HEK293 (cell line): ENCODE results near the gene TUBB4A.

Source experiments
- EGR2 ChIP-seq: fragments of 450-650 bp; formaldehyde crosslinking; IDR thresholded peaks from 2 replicates; pipeline ENCODE4 v1.5.1; 2016; ENCODE audit warnings: low read depth, missing biosample characterization, missing genetic modification characterization
- ZNF10 ChIP-seq: fragments of 450-650 bp; formaldehyde crosslinking; IDR thresholded peaks from 2 replicates; pipeline ENCODE4 v1.5.1; 2017; ENCODE audit warnings: missing biosample characterization, missing genetic modification characterization
- ZNF157 ChIP-seq: fragments of 450-650 bp; formaldehyde crosslinking; IDR thresholded peaks from 2 replicates; pipeline ENCODE4 v1.5.1; 2016; ENCODE audit warnings: missing biosample characterization, missing genetic modification characterization
- ZNF175 ChIP-seq: fragments of 450-650 bp; formaldehyde crosslinking; IDR thresholded peaks from 2 replicates; pipeline ENCODE4 v1.5.1; 2016; ENCODE audit warnings: missing biosample characterization, missing genetic modification characterization
- ZNF292 ChIP-seq: fragments of 450-650 bp; formaldehyde crosslinking; IDR thresholded peaks from 2 replicates; pipeline ENCODE4 v1.5.1; 2016; ENCODE audit warnings: low read depth, missing biosample characterization, missing genetic modification characterization, borderline replicate concordance
- ZNF530 ChIP-seq: fragments of 450-650 bp; formaldehyde crosslinking; IDR thresholded peaks from 2 replicates; pipeline ENCODE4 v1.5.1; 2016; ENCODE audit warnings: low read depth, missing biosample characterization, missing genetic modification characterization
- ZNF600 ChIP-seq: fragments of 450-650 bp; formaldehyde crosslinking; IDR thresholded peaks from 2 replicates; pipeline ENCODE4 v1.5.1; 2016; ENCODE audit warnings: missing biosample characterization, missing genetic modification characterization
- ZNF677 ChIP-seq: fragments of 450-650 bp; IDR thresholded peaks from 2 replicates; pipeline ENCODE4 v1.5.0; 2018; ENCODE audit warnings: missing biosample characterization, mild to moderate bottlenecking, missing genetic modification characterization, moderate library complexity
- ZSCAN18 ChIP-seq: fragments of 450-650 bp; formaldehyde crosslinking; IDR thresholded peaks from 2 replicates; pipeline ENCODE4 v1.5.1; 2016; ENCODE audit warnings: missing biosample characterization, missing genetic modification characterization
- ZSCAN4 ChIP-seq: fragments of 450-650 bp; formaldehyde crosslinking; IDR thresholded peaks from 2 replicates; pipeline ENCODE4 v1.5.1; 2017; ENCODE audit warnings: missing biosample characterization, missing genetic modification characterization
- TF ChIP-seq, protein P1 (sequence below): fragments of 450-650 bp; formaldehyde crosslinking; IDR thresholded peaks from 2 replicates; pipeline ENCODE4 v1.5.1; 2016; ENCODE audit warnings: missing biosample characterization, missing genetic modification characterization
- TF ChIP-seq, protein P2 (sequence below): fragments of 450-650 bp; formaldehyde crosslinking; IDR thresholded peaks from 2 replicates; pipeline ENCODE4 v1.5.1; 2016; ENCODE audit warnings: missing biosample characterization, missing genetic modification characterization
- TF ChIP-seq, protein P3 (sequence below): fragments of 450-650 bp; formaldehyde crosslinking; IDR thresholded peaks from 2 replicates; pipeline ENCODE4 v1.5.1; 2016; ENCODE audit warnings: missing biosample characterization, missing genetic modification characterization

DNA sequence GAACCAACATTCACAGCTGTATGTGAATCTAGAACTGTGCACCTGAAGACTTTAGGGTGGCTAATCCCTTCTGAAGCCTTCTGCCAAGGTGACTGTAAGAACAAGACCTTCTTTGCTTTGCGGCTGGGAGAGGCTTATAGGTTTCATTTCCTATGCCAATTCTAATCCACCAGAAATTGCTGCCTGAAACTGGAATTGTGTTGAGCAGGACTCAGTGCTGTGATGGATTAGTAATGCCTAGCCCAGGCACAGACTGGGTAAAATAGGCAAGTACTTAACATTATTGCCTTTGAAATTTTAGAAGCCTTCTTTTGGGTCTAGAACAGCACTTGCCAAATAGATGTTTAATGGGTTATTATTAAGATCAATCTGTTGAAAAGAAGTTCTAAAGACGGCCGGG lies 54.1 kb downstream of the TUBB4A start:
- TF ChIP-seq EGR2 = no peak
- TF ChIP-seq ZNF677 (tag by site-specific recombination) = no peak
- no peak for TF ChIP-seq ZNF600 (tag by site-specific recombination)
- TF ChIP-seq, protein P1, sequence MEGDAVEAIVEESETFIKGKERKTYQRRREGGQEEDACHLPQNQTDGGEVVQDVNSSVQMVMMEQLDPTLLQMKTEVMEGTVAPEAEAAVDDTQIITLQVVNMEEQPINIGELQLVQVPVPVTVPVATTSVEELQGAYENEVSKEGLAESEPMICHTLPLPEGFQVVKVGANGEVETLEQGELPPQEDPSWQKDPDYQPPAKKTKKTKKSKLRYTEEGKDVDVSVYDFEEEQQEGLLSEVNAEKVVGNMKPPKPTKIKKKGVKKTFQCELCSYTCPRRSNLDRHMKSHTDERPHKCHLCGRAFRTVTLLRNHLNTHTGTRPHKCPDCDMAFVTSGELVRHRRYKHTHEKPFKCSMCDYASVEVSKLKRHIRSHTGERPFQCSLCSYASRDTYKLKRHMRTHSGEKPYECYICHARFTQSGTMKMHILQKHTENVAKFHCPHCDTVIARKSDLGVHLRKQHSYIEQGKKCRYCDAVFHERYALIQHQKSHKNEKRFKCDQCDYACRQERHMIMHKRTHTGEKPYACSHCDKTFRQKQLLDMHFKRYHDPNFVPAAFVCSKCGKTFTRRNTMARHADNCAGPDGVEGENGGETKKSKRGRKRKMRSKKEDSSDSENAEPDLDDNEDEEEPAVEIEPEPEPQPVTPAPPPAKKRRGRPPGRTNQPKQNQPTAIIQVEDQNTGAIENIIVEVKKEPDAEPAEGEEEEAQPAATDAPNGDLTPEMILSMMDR (tag by site-specific recombination) = no peak
- TF ChIP-seq ZNF157 = no peak
- no peak for TF ChIP-seq ZNF10 (tag by site-specific recombination)
- TF ChIP-seq ZSCAN4 (tag by site-specific recombination) = no peak
- no peak for TF ChIP-seq ZNF175 (tag by site-specific recombination)
- TF ChIP-seq, protein P2, sequence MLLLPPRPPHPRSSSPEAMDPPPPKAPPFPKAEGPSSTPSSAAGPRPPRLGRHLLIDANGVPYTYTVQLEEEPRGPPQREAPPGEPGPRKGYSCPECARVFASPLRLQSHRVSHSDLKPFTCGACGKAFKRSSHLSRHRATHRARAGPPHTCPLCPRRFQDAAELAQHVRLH = no peak
- no peak for TF ChIP-seq ZSCAN18 (tag by site-specific recombination)
- TF ChIP-seq, protein P3, sequence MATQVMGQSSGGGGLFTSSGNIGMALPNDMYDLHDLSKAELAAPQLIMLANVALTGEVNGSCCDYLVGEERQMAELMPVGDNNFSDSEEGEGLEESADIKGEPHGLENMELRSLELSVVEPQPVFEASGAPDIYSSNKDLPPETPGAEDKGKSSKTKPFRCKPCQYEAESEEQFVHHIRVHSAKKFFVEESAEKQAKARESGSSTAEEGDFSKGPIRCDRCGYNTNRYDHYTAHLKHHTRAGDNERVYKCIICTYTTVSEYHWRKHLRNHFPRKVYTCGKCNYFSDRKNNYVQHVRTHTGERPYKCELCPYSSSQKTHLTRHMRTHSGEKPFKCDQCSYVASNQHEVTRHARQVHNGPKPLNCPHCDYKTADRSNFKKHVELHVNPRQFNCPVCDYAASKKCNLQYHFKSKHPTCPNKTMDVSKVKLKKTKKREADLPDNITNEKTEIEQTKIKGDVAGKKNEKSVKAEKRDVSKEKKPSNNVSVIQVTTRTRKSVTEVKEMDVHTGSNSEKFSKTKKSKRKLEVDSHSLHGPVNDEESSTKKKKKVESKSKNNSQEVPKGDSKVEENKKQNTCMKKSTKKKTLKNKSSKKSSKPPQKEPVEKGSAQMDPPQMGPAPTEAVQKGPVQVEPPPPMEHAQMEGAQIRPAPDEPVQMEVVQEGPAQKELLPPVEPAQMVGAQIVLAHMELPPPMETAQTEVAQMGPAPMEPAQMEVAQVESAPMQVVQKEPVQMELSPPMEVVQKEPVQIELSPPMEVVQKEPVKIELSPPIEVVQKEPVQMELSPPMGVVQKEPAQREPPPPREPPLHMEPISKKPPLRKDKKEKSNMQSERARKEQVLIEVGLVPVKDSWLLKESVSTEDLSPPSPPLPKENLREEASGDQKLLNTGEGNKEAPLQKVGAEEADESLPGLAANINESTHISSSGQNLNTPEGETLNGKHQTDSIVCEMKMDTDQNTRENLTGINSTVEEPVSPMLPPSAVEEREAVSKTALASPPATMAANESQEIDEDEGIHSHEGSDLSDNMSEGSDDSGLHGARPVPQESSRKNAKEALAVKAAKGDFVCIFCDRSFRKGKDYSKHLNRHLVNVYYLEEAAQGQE (tag by site-specific recombination) = no peak
- no peak for TF ChIP-seq ZNF530
- TF ChIP-seq ZNF292 (tag by site-specific recombination) = no peak
